IMR-90 (cell line): ENCODE results near the gene ANKHD1. TPM values are rescaled to one million over a fixed set of nuclear protein-coding genes. Genes with fewer than 3 reads are reported as not detected.

Experiments used
- ATAC-seq: fragments of 200-7000 bp; cut with Tn5 transposase; 2 replicates; pipeline ENCODE4 v1.9.1; 2020; ENCODE audit warnings: low read depth, mild to moderate bottlenecking, moderate library complexity
- BruUV-seq: library from RNA; stranded (reverse); fragments of 400-500 nt; replicated peaks from 2 replicates; lab custom pipeline; 2021; lab: Mats Ljungman, UMichigan
- CTCF ChIA-PET: fragments of 300-600 bp; formaldehyde crosslinking; extraction: SDS; loops from one replicate; lab custom pipeline; 2021; ENCODE audit warnings: antibody characterized with exemption; lab: Yijun Ruan, JAX
- POLR2A ChIA-PET: fragments of 300-600 bp; sonication (Branson Sonifier 250); formaldehyde crosslinking; loops from one replicate; lab custom pipeline; 2022; ENCODE audit warnings: antibody characterized with exemption; ENCODE audit not compliant: unreplicated experiment; lab: Charles Lee
- DNase-seq: peaks from one replicate; pipeline ENCODE4 v3.0.0; 2013
- H2AFZ ChIP-seq: replicated peaks from 2 replicates; pipeline ENCODE3; 2013; ENCODE audit warnings: low read length, mild to moderate bottlenecking; ENCODE audit not compliant: poor library complexity
- H2AK5ac ChIP-seq: 2 replicates; pipeline ENCODE4 v1.6.1; 2013; ENCODE audit warnings: low read depth, low read length, inconsistent platforms
- H2AK9ac ChIP-seq: replicated peaks from 2 replicates; pipeline ENCODE3; 2013; ENCODE audit warnings: mild to moderate bottlenecking, low read depth, low read length, moderate library complexity; ENCODE audit not compliant: poor library complexity
- H2BK120ac ChIP-seq: 2 replicates; pipeline ENCODE4 v1.6.1; 2013; ENCODE audit warnings: low read depth, low read length, inconsistent platforms
- H2BK15ac ChIP-seq: 3 replicates; pipeline ENCODE4 v1.6.1; 2013; ENCODE audit warnings: low read depth, low read length, inconsistent platforms
- H2BK20ac ChIP-seq: 2 replicates; pipeline ENCODE4 v1.6.1; 2013; ENCODE audit warnings: low read depth, mild to moderate bottlenecking, inconsistent platforms, low read length, moderate library complexity
- H2BK5ac ChIP-seq: 2 replicates; pipeline ENCODE4 v1.6.1; 2013; ENCODE audit warnings: mild to moderate bottlenecking, low read depth, low read length, inconsistent platforms; ENCODE audit not compliant: poor library complexity, severe bottlenecking
- H3K14ac ChIP-seq: replicated peaks from 2 replicates; pipeline ENCODE4 v1.6.1; 2013; ENCODE audit warnings: low read depth, low read length, inconsistent platforms
- H3K18ac ChIP-seq: 2 replicates; pipeline ENCODE4 v1.6.1; 2013; ENCODE audit warnings: low read depth, low read length, control low read depth
- H3K23ac ChIP-seq: 2 replicates; pipeline ENCODE4 v1.6.1; 2013; ENCODE audit warnings: low read depth, low read length, inconsistent platforms
- H3K27ac ChIP-seq: 2 replicates; pipeline ENCODE4 v1.5.1; 2013; ENCODE audit warnings: mild to moderate bottlenecking, control low read depth, low read length; ENCODE audit not compliant: insufficient read depth
- H3K27me3 ChIP-seq: 2 replicates; pipeline ENCODE4 v1.6.1; 2013; ENCODE audit warnings: low read length; ENCODE audit not compliant: control insufficient read depth, insufficient read depth
- H3K36me3 ChIP-seq: 2 replicates; pipeline ENCODE4 v1.6.1; 2013; ENCODE audit warnings: low read length, mixed read lengths; ENCODE audit not compliant: control insufficient read depth, insufficient read depth
- H3K4ac ChIP-seq: 2 replicates; pipeline ENCODE4 v1.6.1; 2013; ENCODE audit warnings: low read depth, low read length, inconsistent platforms
- H3K4me1 ChIP-seq: 2 replicates; pipeline ENCODE4 v1.6.1; 2013; ENCODE audit warnings: low read length, mixed read lengths; ENCODE audit not compliant: control insufficient read depth, insufficient read depth
- H3K4me2 ChIP-seq: 2 replicates; pipeline ENCODE4 v1.6.1; 2013; ENCODE audit warnings: low read depth, mild to moderate bottlenecking, control low read depth, low read length, moderate library complexity
- H3K4me3 ChIP-seq: 2 replicates; pipeline ENCODE4 v1.5.1; 2013; ENCODE audit warnings: low read depth, mild to moderate bottlenecking, control low read depth, low read length, moderate library complexity; ENCODE audit not compliant: insufficient read depth
- H3K56ac ChIP-seq: 2 replicates; pipeline ENCODE4 v1.6.1; 2013; ENCODE audit warnings: low read length, inconsistent platforms; ENCODE audit not compliant: insufficient read depth; ENCODE audit errors: extremely low read depth
- H3K79me1 ChIP-seq, 2 experiments: 2 replicates each; pipeline ENCODE4 v1.6.1; 2013; ENCODE audit warnings: low read length in 2 of 2, inconsistent platforms in 1 of 2, low read depth in 1 of 2
- H3K9ac ChIP-seq: 2 replicates; pipeline ENCODE4 v1.6.1; 2013; ENCODE audit warnings: low read depth, low read length, control low read depth
- H3K9me1 ChIP-seq: 2 replicates; pipeline ENCODE4 v1.6.1; 2013; ENCODE audit warnings: low read length, inconsistent platforms; ENCODE audit not compliant: insufficient read depth
- H3K9me3 ChIP-seq: 2 replicates; pipeline ENCODE4 v1.6.1; 2013; ENCODE audit warnings: low read length; ENCODE audit not compliant: control insufficient read depth, insufficient read depth
- H4K20me1 ChIP-seq: 2 replicates; pipeline ENCODE4 v1.6.1; 2013; ENCODE audit warnings: low read length, inconsistent platforms; ENCODE audit not compliant: insufficient read depth
- H4K5ac ChIP-seq: 2 replicates; pipeline ENCODE4 v1.6.1; 2013; ENCODE audit warnings: mild to moderate bottlenecking, low read depth, low read length, control low read depth
- H4K8ac ChIP-seq, 2 experiments: 2 replicates each; pipeline ENCODE4 v1.6.1; 2013; ENCODE audit warnings: low read depth in 2 of 2, low read length in 2 of 2, control low read depth in 1 of 2, inconsistent platforms in 1 of 2
- H4K91ac ChIP-seq: 2 replicates; pipeline ENCODE4 v1.6.1; 2013; ENCODE audit warnings: low read depth, low read length, inconsistent platforms; ENCODE audit not compliant: insufficient read depth
- BHLHE40 ChIP-seq: fragments of 150-350 bp; IDR thresholded peaks from 2 replicates; pipeline ENCODE4 v1.6.1; 2016; ENCODE audit warnings: mild to moderate bottlenecking, low read depth, low read length
- NFE2L2 ChIP-seq: fragments of 150-350 bp; IDR thresholded peaks from 2 replicates; pipeline ENCODE4 v1.6.1; 2016; ENCODE audit warnings: low read depth, mild to moderate bottlenecking, low read length
- SMC3 ChIP-seq: fragments of 150-350 bp; IDR thresholded peaks from 2 replicates; pipeline ENCODE4 v1.6.1; 2016; ENCODE audit warnings: low read depth, mild to moderate bottlenecking, antibody characterized with exemption, low read length, moderate library complexity
- WGBS, 2 experiments: methylation state at CpG; one replicate each; pipeline versions ENCODE4 v1.1.5 to v1.1.7; 2013; ENCODE audit warnings: missing lambda C conversion rate in 2 of 2; ENCODE audit not compliant: insufficient read length in 1 of 2; ENCODE audit errors: extremely low coverage in 2 of 2; 5-methylcytosine and 5-hydroxymethylcytosine counted together
- dilution Hi-C: fragments of 300-500 bp; cut with HindIII; formaldehyde crosslinking; loops from one replicate; pipeline ENCODE4 v1.14.3; 2018; ENCODE audit warnings: low sequenced_read_pairs; ENCODE audit not compliant: unreplicated experiment
- in situ Hi-C: fragments of 300-500 bp; cut with MboI; formaldehyde crosslinking; loops from 3 replicates; pipeline ENCODE4 v1.14.3; 2019; ENCODE audit warnings: low sequenced_read_pairs, inconsistent platforms, mixed read lengths
- intact Hi-C: fragments of 100-400 bp; cut with micrococcal nuclease; formaldehyde crosslinking; loops from 2 replicates; pipeline ENCODE4 v1.10.0; 2022
- polyA plus RNA-seq, 3 experiments: library from polyadenylated mRNA; depleted of rRNA; stranded (reverse); fragments of >200 nt; gene quantifications; 2 replicates each; pipeline ENCODE4 v1.2.3, GENCODE V29; 2012; ENCODE audit warnings: low replicate concordance in 1 of 3
- total RNA-seq: library from RNA; depleted of rRNA; stranded (reverse); fragments of >200 nt; gene quantifications from 2 replicates; pipeline ENCODE4 v1.2.3, GENCODE V29; 2012
- TF ChIP-seq, protein P1 (sequence below): conservative IDR thresholded peaks from 2 replicates; pipeline ENCODE4 v1.5.1; 2012; ENCODE audit warnings: mild to moderate bottlenecking, low read depth, low read length, improper control_type of control experiment
- TF ChIP-seq, protein P2 (sequence below): fragments of 150-350 bp; IDR thresholded peaks from 2 replicates; pipeline ENCODE4 v1.6.1; 2017; ENCODE audit warnings: mild to moderate bottlenecking, antibody characterized with exemption, low read length, low read depth

The ANKHD1 gene
- total and polyA plus RNA-seq, 2 of the 4 experiments (the other 2 are of a cell fraction) = 32.1 to 36.7 TPM

DNA sequence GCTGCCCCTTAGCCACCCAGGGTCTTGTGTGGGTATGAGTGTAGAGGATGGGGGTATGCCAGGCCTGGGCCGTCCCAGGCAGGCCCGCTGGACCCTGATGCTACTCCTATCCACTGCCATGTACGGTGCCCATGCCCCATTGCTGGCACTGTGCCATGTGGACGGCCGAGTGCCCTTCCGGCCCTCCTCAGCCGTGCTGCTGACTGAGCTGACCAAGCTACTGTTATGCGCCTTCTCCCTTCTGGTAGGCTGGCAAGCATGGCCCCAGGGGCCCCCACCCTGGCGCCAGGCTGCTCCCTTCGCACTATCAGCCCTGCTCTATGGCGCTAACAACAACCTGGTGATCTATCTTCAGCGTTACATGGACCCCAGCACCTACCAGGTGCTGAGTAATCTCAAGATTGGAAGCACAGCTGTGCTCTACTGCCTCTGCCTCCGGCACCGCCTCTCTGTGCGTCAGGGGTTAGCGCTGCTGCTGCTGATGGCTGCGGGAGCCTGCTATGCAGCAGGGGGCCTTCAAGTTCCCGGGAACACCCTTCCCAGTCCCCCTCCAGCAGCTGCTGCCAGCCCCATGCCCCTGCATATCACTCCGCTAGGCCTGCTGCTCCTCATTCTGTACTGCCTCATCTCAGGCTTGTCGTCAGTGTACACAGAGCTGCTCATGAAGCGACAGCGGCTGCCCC, 165.6 kb downstream of the ANKHD1 start:
- Histone ChIP-seq H4K5ac (no peak overlapping the region), H4K20me1 (no peaks in the 10 kb centered on the region), H4K91ac (no peak overlapping the region), H2BK120ac (no peak overlapping the region), H3K4ac (no peak overlapping the region), H3K27ac (no peak overlapping the region), H2BK15ac (no peak overlapping the region), H4K8ac (no peak overlapping the region), H3K9me1 (peaks cover 19% of the 10 kb centered on the region), H3K36me3 (peaks cover 25% of the 10 kb centered on the region), H3K4me1 (peaks cover 8% of the 10 kb centered on the region), H2BK20ac (no peak overlapping the region), H3K18ac (no peak overlapping the region), H3K27me3 (no peaks in the 10 kb centered on the region), H3K4me2 (no peak overlapping the region), H3K56ac (no peak overlapping the region), H2AK5ac (no peak overlapping the region), H2AK9ac (peak overlapping the region; percentile 17), H3K9ac (no peak overlapping the region), H3K23ac (no peak overlapping the region), H3K9me3 (no peaks in the 10 kb centered on the region), H2BK5ac (no peak overlapping the region), H3K14ac (no peak overlapping the region), H3K4me3 (no peak overlapping the region), H2AFZ (no peak overlapping the region), H3K79me1 (peaks cover 27 to 54% of the 10 kb centered on the region in 2 experiments)
- POLR2A ChIA-PET = no interaction called here
- BruUV-seq = no TSS peak
- DNase-seq = no peak
- in situ Hi-C loops = no loop called here
- no peak for TF ChIP-seq SMC3
- TF ChIP-seq NFE2L2 = no peak
- no peak for TF ChIP-seq BHLHE40
- TF ChIP-seq, protein P1, sequence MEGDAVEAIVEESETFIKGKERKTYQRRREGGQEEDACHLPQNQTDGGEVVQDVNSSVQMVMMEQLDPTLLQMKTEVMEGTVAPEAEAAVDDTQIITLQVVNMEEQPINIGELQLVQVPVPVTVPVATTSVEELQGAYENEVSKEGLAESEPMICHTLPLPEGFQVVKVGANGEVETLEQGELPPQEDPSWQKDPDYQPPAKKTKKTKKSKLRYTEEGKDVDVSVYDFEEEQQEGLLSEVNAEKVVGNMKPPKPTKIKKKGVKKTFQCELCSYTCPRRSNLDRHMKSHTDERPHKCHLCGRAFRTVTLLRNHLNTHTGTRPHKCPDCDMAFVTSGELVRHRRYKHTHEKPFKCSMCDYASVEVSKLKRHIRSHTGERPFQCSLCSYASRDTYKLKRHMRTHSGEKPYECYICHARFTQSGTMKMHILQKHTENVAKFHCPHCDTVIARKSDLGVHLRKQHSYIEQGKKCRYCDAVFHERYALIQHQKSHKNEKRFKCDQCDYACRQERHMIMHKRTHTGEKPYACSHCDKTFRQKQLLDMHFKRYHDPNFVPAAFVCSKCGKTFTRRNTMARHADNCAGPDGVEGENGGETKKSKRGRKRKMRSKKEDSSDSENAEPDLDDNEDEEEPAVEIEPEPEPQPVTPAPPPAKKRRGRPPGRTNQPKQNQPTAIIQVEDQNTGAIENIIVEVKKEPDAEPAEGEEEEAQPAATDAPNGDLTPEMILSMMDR = no peak
- TF ChIP-seq, protein P2, sequence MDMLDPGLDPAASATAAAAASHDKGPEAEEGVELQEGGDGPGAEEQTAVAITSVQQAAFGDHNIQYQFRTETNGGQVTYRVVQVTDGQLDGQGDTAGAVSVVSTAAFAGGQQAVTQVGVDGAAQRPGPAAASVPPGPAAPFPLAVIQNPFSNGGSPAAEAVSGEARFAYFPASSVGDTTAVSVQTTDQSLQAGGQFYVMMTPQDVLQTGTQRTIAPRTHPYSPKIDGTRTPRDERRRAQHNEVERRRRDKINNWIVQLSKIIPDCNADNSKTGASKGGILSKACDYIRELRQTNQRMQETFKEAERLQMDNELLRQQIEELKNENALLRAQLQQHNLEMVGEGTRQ = no peak
- CTCF ChIA-PET = no interaction called here
- dilution Hi-C loops = no loop called here
- no peak for ATAC-seq
- intact Hi-C loops = no loop called here
- 98% methylated on average over 10 of the region's 22 CpGs; no CpG with 5 or more reads in 1 of the 2 experiments for WGBS, 2 experiments
